Activated CD4-positive, alpha-beta T cell treated with anti-CD3 and anti-CD28 coated beads for 24 hours (primary cell): ENCODE measurements around the gene LRBA.
"Not testable (repeated sequence)": the region's sequence is repeated elsewhere in the genome, so short reads cannot be mapped to it uniquely, and the experiment has no call there.

Source experiments
- DNase-seq, 2 donors: peaks; one replicate each; pipeline ENCODE4 v3.0.0-alpha.2; 2020; ENCODE audit warnings: low read depth in 2 of 2

LRBA gene

GRCh38 chr4:150943818-150944217 is 71.3 kb downstream of the LRBA start:
- no peak for DNase-seq

GRCh38 chr4:150943126-150943525 is 72.0 kb downstream of the LRBA start:
- no peak for DNase-seq

DNA sequence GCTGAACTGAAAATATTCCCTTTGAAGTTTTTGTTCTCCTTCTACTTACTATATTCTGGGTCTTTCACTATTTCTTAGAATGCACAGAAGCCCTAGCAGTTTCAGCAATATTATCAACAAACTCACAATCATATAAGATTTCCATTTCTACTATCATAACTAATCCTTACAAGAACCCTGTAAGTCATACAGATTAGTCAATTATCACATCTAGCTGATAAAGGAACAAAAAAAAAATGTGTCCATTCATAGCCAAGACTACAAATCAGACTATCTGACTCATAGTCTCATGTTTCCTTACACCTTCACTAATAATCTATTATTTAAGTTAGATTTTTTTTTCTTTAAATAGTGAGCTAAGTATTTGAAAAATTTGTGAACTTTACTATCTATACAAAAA is 72.5 kb downstream of the LRBA start:
- DNase-seq, result no peak

DNA sequence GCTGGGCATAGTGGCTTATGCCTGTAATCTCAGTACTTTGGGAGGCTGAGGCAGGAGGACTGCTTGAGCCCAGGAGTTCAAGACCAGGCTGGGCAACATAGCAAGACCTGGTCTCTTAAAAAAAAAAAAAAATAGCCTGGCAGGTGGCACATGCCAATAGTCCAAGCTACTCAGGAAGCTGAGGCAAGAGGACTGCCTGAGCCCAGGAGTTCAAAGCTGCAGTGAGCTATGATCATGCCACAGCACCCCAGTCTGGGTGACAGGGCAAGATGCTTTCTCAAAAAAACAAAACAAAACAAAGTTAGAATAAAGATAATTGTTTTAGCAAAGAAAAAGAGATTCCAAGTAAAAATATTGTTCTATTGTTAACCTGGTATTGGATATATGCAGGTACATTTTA is 75.0 kb downstream of the LRBA start:
- no peak for DNase-seq

DNA sequence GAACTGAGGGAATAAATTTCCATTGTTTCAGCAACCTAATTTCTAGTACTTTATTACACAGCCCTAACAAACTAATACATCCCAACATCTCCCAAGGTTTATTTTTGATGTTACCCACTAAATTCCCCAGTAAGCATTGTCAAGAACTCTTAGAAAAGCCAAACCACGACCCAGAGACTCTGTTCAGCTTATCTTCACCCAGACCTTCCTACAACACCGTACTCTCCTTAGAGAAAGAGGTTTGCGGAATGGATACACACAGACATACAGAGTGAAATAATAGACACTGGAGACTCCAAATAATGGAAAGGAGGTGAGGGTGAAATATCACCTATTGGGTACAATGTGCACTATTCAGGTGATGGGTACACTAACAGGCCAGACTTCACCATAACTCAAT is 75.6 kb downstream of the LRBA start:
- DNase-seq, result no peak

DNA sequence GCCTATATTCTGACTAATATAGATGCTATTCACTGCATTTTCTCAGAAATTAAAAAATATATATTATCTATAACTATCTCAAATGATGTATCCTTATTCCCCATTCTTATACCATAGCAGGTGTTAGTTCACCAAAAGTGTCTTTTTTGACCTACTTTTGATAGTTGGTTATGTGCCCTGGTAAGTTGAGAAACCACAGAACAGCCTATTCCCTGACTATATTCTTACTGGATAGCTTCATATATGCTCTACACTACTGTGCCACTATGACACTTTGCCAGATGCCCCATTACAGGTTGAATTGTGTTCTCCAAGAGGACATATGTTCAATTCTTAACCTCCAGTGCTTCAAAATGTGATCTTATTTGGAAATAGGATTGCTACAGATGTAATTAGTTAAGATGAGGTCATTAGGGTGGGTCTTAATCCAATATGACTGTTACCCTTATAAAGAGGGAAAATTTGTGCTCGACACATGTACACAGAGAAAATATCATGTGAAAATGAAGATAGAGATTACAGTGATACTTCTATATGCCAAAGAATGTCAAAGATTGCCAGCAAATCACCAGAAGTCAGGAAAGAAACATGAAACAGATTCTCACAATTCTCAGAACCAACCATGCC is 76.1 kb downstream of the LRBA start:
- DNase-seq, result no peak

- DNase-seq, result no peak
These were observed 76.7 kb downstream of the LRBA start for GRCh38 chr4:150938417-150938816.

GRCh38 chr4:150934022-150934421 is 81.1 kb downstream of the LRBA start:
- no peak for DNase-seq

GRCh38 chr4:150931796-150932195 is 83.3 kb downstream of the LRBA start:
- DNase-seq, result no peak

DNA sequence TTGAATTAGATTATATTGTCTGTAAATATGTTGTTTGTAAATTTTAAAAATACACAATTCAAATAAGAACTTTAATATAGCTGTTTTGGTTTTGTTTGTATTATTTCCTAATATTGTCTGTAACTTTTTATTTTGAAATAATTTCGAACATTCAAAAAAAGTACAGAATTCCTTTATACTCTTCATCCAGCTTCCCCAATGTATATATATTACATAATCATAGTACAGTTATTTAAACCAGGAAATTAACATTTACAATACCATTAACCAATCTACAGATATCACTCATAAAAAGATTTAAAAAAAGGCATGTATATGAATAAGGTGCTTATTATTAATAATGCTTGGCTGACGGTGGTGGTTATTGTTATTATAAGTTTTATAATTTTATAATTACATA is 84.1 kb downstream of the LRBA start:
- DNase-seq, result no peak

GRCh38 chr4:150923945-150924344 is 91.1 kb downstream of the LRBA start:
- no peak for DNase-seq

- DNase-seq, result not testable (repeated sequence)
These were observed 93.6 kb downstream of the LRBA start for GRCh38 chr4:150921486-150921885.

DNA sequence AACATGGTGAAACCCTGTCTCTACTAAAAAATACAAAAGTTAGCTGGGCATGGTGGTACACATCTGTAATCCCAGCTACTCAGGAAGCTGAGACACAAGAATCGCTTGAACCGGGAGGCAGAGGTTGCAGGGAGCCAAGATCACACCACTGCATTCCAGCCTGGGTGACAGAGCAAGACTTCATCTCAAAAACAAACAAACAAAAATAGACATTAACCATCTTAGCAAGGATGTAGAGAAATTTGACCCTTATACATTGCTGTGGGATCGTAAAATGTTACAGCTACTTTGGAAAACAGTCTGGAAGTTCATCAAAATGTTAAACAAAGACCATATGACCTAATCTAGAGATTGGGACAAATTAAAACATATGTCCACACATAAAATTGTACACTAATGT is 96.5 kb downstream of the LRBA start:
- DNase-seq, result not testable (repeated sequence)

DNA sequence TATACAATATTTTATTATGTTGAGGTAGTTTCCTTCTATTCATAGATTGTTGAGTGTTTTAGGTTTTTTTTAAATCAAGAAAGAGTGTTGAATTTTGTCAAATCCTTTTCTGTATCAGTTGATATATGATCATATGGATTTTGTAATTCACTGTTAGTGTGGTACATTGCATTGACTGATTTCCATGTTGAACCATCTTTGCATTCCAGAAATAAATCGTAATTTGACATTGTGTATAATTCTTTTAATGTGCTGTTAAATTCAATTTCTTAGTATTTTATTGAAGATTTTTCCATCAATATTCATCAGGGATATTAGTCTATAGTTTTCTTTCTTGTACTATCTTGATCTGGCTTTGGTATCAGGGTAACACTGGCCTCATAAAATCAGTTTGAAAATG is 103.8 kb downstream of the LRBA start:
- DNase-seq, result no peak

DNA sequence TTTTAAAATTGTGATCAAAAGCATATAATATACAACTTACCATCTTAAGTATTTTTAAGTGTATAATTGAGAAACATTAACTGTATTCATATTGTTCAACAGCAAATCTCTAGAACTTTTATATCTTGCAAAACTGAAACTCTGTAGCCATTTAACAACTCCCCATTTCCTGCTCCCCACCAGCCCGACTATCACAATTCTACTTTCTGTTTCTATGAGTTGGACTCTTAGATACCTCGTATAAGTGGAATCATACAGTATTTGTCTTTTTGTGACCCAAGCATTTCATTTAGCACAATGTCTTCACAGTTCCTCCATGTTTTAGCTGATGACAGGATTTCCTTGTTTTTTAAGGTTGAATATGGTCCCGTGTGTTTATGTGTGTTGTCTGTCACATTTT is 106.0 kb downstream of the LRBA start:
- DNase-seq, result no peak

DNA sequence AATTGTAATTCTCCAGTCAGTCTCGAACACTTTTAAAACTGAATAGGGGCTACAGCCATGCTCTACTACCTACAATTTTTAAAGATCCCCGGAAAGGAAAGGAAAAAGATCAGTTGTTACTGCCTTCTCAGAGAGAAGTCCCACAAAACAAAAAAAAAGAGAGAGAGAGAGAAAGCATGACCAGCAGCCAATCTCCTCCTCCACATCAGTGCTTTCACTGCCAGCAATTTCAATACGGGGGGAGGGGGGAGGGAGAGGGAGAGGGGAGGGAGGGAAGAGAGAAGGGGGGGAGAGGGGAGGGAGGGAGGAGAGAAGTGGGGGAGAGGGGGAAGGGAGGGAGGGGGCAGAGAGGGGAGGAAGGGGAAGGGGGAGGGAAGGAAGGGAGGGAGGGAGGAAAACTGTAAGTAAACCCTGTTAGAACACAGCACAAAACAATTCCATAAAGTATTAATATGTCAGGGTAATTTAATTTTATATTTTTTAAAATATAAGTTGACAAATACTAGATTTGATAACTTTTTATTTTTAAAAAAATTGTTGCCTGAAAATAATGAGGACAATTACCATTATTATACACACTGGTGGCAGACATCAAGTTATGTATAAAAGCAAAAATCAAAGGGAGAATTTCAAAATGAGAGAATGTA is 108.0 kb downstream of the LRBA start:
- DNase-seq, result no peak

- no peak for DNase-seq
These were observed 110.4 kb downstream of the LRBA start for GRCh38 chr4:150904671-150905070.

DNA sequence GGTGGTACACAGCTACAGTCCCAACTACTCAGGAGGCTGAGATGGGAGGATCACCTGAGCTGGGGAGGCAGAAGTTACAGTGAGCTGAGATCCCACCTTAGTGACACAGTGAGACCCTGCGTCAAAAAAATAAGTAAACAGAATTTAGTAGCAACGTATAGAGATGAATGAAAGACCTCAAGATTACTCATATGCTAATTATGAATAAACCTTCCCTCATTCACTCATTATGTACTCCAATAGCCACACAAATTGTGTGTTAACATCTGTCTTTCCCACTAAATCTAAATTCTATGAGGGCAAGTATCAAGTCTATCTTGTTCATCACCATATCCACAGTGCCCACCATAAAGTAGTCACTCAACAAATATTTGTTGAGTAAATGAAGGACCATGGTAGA is 111.5 kb downstream of the LRBA start:
- DNase-seq, result no peak

DNA sequence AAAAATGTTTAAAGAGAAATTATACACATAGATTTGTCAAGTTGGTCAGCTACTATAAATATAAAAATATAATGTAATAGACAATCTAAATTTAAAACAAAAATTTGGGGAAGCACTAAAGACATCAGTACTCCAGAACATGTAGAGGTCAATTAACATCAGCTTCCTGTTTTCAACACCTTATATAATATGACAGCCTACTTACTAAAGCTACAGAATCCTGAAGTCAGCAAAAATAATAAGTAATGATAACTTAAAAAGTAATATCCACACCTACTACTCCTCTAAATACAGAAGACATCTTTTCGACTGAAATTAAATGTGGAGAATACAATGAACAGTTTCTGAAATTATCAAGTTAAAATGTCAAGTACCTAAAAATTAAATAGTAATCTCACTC is 118.6 kb downstream of the LRBA start:
- DNase-seq, result no peak

GRCh38 chr4:150890246-150890645 is 124.8 kb downstream of the LRBA start:
- DNase-seq, result no peak

DNA sequence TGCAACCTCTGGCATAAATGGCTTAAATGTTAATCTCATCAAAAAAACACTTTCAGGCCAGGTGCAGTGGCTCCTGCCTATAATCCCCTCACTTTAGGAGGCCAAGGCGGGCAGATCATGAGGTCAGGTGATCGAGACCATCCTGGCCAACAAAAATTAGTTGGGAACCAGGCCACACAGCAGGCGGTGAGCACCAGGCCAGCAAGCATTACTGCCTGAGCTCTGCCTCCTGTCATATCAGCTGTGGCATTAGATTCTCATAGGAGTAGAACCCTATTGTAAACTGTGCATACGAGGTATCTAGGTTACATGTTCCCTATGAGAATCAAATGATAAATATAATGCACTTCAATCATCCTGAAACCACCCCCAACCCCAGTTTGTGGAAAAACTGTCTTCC is 125.8 kb downstream of the LRBA start:
- no peak for DNase-seq

- DNase-seq, result no peak
These were observed 126.5 kb downstream of the LRBA start for GRCh38 chr4:150888625-150889024.

GRCh38 chr4:150888217-150888616 is 126.9 kb downstream of the LRBA start:
- DNase-seq, result no peak

DNA sequence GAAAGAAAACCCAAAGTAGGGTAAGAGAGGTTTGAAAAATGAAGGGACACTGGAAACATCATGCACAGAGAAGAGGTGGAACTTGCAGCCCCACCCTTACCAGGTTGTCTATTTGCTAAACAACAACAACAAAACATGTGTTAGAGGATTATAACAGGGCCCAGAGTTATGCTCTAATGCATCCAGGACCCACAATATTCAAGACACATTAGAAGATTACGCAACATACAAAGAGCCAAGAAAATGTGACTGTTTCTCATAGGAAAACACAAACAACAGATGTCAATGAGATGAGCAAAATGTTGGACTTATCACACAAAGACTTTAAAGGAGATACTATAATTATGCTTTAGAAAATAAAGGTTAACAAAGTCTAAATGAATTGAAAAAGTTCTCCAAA is 128.5 kb downstream of the LRBA start:
- no peak for DNase-seq
